HG02885 (cell line): ENCODE data around the gene SORCS2.

Experiments used
- ATAC-seq: cut with Tn5 transposase; IDR thresholded peaks from one replicate; pipeline ENCODE4 v1.9.1; 2021; ENCODE audit warnings: mild to moderate bottlenecking; ENCODE audit not compliant: unreplicated experiment, poor library complexity

The SORCS2 gene

DNA sequence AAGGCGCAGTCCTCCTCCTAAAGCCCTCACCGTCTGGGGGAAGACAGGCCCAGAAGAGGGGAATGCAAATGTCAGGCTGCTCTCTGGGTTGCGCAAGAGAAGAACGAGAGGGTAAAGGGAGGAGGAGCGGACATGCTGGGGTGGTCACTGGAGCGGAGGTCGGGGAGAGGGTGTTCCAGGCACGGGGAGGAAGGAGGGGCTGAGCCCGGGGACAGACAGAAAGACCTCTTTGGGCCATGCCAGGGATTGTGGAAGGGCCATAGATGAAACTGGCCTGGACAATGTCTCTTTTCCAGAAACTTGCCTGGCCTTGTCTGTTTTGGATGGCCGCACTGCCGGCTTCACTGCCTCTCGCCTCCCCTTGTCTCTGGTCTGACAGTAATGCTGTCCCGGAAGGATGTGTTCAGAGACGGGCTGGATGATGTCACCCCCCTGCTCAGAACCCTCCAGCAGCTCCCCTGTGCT is 121.0 kb downstream of the SORCS2 start:
- no peak for ATAC-seq

DNA sequence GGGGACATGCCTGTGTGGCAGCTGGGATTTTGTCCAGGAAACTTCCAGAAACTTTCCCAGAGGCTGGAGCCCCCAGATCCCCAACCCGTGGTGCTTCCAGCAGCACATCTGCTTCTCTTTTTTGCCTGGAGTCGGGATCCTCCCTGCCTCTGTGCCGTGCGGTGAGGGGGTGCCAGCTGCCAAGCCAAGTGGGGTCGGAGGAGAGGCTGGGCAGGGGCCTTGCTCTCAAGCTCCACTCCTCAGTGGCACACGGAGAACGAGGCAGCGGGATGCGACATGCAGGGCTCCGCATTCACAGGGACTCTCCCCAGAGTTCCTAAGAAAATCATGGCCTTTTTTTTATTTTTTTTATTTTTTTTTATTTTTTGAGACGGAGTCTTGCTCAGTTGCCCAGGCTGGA is 121.7 kb downstream of the SORCS2 start:
- ATAC-seq = no peak

DNA sequence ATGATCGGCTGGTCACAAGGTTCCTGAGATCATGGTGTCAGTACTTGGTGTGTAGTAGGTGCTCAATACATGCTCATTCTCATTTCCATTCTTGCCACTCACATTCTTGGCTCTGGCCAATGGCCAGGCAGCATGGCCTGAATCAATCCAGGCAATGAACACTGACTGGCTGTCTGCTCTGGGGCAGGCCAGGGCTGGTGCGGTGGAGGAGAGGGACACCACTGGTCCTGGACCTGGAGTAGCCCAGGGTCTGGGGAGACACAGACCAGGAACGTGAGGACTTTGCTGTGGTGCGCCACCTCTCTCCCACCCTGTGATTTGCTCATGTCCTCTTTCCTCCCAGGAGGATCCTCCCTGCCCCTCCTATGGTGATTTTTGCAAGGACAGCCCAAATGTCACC is 122.9 kb downstream of the SORCS2 start:
- ATAC-seq = no peak

DNA sequence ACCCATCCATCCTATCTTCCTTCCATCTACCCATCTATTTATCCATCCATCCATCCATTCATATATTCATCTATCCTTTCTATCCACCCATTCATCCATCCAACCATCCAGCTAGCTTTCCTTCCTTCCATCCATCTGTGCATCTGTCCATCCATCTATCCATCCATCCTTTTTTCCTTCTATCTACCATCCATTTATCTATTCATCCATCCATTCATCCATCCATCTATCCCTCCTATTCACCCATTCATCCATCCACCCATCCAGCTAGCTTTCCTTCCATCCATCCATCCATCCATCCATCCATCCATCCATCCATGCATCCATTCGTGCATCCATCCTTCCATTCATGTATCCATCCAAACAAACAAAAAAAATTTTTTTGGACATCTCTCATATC is 123.6 kb downstream of the SORCS2 start:
- no peak for ATAC-seq

- ATAC-seq = no peak
These were observed 126.7 kb downstream of the SORCS2 start for GRCh38 chr4:7319024-7319423.

GRCh38 chr4:7320206-7320797 is 128.0 kb downstream of the SORCS2 start:
- no peak for ATAC-seq

- ATAC-seq = no peak
These were observed 130.0 kb downstream of the SORCS2 start for GRCh38 chr4:7322166-7322991.

- no peak for ATAC-seq
These were observed 131.1 kb downstream of the SORCS2 start for GRCh38 chr4:7323461-7323871.

GRCh38 chr4:7323872-7324650 is 131.7 kb downstream of the SORCS2 start:
- ATAC-seq = no peak

- ATAC-seq = no peak
These were observed 132.3 kb downstream of the SORCS2 start for GRCh38 chr4:7324651-7325121.

DNA sequence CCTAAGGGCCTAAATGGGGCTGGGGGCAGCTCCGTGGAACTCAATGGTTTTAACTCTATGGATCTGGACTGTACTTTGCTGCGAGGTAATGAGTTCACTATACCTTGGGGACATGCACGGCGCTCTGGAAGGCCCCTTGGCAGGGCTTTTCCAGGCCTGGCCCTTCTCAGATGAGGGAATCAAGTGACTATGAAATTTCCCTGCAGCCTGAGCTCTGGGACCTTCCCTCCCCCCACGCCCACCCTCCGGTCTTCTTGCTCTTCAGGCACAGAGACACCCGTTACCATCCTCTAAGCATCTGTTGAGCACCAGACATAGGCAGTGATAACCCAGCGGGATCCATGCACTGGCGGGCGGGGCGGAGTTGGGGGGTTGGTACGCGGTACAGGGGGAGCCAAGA is 133.2 kb downstream of the SORCS2 start:
- ATAC-seq = no peak

DNA sequence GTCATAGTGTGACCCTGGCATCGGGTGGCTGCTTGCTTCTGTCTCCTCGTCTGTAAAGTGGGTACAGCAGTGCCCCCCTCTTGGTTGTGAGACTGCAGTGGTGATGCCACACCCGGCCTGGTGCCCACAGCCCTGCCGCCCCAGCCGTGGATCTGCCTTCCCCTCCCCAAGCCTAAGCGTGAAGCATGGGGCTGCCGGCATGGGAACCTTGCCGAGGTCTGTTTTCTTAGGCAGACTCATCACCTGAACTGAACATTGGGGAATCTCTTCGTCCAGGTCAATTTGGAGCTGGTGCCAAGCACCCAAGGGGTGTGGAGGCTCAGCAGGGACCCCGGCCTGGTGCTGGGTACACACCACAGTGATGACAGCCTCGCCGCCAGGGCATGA is 134.0 kb downstream of the SORCS2 start:
- ATAC-seq = no peak

- ATAC-seq = no peak
These were observed 134.5 kb downstream of the SORCS2 start for GRCh38 chr4:7326693-7327340.

- no peak for ATAC-seq
These were observed 135.1 kb downstream of the SORCS2 start for GRCh38 chr4:7327341-7327885.

- no peak for ATAC-seq
These were observed 136.0 kb downstream of the SORCS2 start for GRCh38 chr4:7328162-7328912.

GRCh38 chr4:7328913-7329638 is 136.7 kb downstream of the SORCS2 start:
- no peak for ATAC-seq

GRCh38 chr4:7330031-7330596 is 137.8 kb downstream of the SORCS2 start:
- ATAC-seq = no peak

DNA sequence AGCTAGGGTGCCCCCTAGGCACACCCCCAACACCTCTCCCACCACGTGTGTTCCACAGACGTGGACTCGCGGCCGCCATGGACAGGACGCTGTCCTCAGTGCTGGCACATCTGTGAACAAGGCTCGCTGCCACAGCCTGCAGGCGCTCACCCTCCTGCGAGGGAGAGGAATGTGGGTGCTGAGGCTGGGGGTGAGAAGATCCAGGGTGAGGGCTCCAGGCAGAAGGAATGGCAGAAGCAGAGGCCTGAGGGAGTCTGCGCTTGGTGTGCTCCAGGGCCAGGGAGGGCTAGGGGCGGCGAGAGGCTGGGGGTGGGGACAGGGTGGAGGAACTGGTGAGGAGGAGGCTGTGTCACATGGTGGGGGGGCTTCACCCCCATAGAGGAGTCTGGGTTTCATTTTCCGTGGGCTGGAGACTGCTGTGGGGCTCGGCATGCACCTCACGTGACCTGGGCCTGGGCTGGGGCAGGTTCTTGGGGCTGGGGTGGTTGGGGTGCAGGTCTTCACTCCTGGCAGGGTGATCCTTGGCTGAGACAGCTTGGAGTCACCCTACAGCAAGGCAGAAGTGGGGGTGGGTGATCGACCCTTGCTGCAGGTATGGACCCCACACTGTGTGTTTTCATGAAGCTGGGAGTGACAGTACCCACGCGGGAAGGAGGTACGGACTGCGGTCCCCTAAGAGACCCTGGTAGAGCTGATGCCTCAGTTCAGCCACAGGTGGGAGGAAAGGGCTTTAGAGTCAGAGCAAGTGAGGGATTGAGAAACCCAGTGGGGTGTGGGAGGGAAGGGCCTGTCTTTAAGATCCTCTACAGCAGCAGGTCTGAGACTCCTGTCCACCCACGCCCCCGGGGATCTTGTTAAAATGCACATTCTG is 138.7 kb downstream of the SORCS2 start:
- no peak for ATAC-seq
